NCI-H1092 (cell line): Measurements from ENCODE around the gene DNM3.

Experiments
- DNase-seq: peaks from one replicate; lab custom pipeline; 2025; lab: John Stamatoyannopoulos, UW

DNM3 gene

DNA sequence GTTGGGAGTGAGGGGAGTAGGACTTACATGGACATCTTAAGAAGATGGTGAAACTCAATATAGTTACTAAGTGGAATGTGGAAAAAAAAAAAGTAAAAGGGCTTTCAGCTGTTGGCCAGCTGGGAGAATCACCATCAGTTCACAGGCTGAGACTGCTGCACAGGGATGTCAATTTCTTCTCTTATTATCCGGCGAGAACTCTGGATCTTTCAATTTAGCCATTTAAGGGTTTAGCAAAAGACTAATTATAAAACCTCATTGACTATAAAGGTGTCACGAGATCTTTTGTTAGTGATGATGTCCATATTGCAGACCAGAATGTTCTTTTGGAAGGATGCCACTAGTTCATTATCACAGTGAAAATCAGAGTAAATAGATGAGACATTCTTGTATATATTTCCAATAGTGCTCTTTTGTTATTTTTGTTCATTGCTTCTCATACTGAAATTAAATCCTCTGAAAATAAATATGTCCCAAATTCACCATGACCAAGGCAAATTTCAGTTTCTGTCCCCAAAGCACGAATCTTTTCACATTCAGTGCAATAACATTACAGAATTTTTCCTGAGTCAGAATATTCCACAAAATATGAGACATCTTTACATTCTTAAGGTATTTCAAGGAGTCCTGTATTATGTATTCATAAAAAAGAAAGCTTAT, 266.1 kb downstream of the DNM3 start:
- DNase-seq = no peak

DNA sequence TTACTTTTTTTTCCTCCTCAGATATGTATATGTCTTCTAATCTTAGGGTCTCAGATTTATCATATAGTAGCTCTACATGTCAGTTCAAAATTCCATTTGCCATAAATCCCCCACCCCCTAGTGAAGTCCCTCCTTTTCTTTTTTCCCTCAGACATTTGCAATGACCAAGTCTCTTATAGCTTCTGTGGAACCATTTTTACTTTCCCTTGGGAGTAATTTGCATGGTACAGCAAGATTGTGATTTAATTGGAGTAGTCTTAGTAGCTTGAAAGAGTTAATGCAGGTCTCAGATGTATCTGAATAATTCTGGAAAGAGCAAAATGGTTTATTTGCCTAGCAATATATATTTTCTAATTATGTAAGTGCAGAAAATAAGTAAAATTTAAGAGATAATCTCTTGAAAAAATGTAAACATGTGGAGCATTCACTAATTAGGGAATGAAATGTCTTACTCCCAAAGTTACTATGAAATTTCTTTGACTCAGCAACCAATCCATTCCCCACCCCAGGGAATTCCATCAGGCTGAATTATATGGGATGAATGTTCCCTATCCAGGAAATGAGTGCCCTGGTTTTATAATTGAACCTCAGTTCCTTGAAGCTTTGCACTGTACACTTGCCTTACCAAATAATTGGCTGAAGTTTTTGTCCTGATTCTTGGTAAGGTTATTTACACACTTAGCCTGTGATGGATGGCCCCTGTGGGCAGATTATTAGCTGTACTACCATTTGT, 267.0 kb downstream of the DNM3 start:
- DNase-seq = no peak

DNA sequence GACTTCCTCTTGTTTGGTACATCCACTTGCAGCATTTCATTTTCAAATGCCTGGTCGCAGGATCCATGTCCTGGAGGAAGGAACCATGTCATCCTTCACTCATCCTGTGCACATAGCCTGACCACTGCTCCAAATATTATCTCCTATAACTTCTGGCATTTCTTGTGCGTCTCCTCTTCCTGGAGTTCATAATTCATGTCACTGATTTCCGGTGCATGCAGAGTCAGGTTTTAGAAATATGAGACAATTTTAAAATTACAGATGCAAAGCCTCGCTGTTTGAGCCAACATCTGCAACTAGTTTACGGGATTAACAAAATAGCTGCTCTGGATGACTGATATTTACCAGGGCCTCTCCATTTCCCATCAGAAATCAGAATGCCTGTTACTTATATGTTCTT, 268.1 kb downstream of the DNM3 start:
- no peak for DNase-seq

DNA sequence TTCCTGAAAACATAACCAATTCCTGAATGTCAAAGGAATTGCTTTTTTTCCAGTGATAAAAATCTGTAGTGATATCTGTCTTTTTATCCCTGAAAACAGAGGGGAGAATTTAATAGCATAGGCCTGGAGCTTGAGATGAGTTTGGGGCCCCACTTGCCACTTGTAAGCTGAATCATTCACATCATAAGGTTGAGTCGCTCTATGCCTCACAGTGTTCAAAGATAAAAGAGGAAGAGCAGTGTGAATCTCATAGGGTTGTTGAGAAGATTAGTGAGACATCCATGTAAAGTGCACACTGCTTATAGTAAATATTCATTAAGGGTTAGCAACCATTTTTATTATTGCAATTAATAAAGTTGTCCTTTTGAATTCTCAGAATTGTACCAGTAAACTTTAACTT, 271.3 kb downstream of the DNM3 start:
- no peak for DNase-seq

DNA sequence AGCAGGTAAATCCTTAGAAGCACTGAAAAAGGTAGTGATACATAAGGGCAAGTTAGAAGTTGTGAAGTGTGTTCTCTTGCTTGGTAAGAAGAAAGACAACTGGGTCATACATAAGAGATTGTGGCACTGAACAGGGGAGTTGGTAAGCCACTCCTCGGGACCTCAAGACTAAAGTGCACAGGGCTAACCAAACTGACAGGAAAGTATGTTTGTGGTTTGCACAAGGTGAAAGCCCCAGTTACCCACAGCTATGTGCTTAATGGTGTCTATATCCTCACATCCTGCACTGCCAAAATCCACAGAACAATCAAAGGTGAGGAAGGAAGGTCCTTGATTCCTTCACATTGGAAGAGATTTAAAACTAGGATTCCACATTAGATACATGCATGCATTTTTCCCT, 276.5 kb downstream of the DNM3 start:
- no peak for DNase-seq

DNA sequence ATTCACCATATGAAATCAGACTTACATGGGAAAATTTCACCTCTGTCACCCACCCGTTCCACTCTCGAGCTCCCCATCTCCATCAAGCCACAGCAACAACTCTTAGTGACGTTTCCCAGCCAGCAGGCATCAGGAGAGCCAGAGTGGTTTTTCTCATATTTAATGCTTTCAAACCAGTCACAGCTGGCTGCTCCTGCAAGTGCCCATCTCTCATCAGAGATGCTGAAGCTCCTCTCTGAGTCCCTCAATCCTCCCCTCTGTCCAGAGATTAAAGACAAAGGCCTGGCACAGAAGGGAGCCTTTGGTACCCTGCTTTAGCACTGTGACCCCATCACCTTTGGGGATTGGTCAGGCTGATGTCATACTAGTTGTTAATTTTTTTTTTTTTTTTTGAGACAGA, 277.3 kb downstream of the DNM3 start:
- peak; percentile 3 for DNase-seq

DNA sequence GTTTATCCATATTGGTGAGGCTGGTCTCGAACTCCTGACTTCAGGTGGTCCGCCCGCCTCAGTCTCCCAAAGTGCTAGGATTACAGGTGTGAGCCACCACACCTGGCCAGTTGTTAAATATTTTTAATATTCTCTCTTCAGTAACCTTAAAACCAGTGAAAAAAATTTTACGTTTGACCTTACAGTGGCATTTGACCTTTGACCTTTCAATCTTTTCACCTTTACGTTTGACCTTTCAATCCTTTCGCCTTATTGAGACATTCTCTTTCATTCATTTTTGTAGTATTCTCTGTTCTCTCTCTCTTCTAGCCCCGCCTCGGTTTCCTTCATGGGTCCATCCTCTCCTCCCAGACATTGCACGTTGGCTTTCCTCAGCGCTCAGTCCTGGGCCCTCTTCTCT, 277.9 kb downstream of the DNM3 start:
- DNase-seq = no peak

DNA sequence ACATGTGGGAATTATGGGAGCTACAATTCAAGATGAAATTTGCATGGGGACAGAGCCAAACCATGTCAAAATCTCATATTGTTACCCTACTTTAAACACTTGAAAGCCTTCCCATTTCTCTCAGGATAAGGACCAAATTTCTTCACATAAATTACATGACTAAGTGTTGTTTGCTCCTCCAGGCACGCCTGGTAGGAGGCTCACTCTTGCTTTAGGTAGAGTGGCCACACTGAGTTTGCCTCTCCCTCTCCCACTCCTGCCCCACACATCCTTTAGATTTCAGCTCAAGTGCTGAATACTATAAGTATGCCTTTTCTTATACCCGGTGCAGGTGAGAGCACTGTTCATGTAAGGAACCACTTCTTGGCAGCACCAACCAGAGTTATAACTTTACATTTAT, 279.1 kb downstream of the DNM3 start:
- DNase-seq = no peak

DNA sequence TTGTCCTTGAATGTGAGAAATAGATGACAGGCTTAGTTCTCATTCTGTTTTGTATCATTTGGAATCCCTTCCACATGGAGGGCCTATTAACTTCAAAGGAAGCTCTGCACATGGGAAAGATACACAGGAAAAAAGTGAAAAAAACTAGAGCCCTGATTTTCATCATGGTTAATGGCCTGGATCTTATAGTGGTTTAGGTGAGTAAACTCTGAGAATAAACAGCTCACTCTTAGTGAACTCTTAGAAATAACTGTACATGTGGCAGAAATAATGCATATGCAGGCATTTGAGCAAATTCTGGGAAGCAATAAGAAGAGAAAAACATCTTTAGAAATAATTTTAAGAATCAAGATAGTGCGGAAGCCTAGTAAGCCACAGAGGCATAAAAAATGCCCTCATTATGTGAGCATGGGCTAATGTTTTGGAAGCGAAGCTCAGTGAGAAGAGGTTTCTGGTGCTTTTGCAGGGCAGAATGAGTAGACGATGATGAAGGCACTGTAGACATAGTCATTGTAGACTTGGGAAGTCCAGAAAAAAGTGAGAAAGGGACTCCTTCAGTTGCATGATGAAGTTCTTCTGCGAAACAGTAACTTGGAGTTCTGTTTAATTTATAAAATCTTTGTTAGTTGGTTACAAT, 279.9 kb downstream of the DNM3 start:
- DNase-seq = no peak

DNA sequence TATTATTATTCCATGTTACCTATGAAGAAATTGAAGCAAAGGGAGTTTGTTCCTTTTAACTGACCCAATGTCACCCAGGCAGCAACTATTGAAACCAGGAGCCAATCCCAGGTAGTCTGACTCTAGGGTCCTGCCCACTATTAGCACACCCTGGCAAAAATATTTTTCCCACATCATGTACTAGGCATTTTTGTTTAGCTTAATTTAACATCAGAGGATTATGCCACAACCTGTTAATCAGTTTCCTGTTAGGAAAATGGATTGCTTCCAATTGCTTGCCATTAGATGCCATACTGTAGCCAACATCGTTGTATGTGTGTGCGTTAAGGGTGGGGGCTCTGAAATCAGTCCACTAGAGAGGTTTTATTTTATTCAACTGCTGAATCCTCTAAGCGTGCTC, 281.1 kb downstream of the DNM3 start:
- DNase-seq = no peak

DNA sequence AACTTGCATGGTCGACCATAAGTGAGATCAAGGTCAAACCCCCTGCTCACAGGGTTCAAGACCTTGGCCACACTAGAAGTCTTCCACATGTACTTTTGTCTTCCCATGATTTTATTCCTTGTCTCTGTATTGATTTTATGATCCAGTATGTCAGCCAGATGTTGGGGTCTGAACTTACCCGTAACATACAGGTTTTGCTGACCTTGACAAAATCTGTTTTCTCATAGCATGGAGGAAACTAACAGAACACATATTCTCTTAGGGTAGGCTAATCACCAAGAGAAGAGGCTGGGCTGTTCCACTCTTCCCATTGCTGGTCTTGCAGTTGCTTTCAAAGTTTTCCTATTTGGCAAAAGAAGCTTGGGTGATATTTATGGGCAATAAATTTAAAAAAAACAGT, 284.0 kb downstream of the DNM3 start:
- DNase-seq = no peak

DNA sequence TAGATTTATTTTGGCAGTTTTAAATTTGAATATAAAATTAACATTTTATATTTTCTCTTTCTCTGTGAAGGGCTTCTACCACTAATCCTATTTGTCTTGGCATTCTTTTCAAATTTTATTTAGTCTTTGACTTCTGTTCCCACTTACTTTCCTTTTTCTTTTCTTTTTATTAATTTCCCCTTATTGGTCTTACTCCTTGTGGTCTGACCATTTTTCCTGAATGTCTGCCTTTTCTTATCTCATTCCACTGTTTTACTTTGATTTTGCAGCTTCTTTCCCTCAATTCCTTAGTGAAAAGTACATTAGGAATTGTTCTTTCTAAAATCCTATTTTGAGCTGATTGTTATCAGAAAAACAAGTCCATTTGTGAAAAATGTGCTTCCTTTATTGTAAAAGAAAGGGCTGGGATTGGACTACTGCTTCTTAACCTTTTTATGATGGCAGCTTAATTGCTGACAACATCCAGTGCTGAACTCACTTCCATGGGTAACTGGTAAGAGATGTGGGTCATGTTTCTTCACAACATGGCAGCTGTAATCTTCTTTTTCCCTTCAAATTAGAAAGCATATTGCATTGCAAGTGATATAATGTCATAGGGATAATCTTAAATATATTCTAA, 284.6 kb downstream of the DNM3 start:
- DNase-seq = no peak

DNA sequence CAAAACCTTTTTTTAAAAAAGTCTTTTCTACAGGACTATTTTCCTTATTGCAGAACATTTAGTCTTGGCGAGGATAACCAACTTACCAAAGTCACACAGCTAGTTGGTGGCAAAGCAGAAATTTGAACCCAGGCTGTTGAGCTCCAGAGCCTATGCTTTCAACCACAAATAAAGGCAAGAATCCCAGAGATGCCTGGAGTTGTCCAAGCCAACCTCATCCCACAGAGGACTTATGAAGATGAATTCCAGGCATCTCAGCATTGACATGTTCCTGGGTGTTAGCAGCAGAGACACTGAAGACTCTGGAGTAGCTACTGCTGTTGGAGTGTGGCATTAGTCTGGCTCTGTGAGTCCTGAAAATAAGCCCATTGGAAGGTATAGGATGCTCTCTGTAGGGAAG, 291.5 kb downstream of the DNM3 start:
- no peak for DNase-seq

DNA sequence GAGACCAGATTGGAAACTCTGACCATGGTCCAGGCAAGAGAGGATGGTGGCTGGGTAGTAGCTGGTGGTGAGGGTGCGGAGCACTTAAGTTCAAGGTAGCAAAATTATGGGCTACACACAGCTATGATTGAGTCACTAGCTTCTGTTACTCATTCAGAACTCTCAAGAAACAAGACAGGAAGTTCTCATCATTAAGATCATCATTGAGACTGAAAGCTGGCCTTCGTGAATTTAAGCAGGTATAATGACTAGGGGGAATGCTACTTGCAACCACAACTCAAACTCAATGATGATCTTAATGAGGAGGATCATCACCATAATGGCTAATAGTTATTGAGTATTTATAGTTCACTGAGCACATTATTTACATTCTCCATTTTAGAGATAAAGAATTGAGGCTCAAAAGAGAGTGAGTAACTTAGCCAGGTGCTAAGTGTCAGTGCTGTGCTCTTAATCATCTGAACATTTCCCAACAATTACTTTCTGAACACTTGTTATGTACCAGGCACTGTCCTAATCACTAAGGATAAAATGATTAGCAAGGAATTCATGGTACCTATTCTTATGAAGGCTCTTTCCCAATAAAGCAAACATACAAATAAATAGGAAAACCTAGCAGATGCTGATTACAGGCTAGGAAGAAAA, 292.9 kb downstream of the DNM3 start:
- DNase-seq = no peak

DNA sequence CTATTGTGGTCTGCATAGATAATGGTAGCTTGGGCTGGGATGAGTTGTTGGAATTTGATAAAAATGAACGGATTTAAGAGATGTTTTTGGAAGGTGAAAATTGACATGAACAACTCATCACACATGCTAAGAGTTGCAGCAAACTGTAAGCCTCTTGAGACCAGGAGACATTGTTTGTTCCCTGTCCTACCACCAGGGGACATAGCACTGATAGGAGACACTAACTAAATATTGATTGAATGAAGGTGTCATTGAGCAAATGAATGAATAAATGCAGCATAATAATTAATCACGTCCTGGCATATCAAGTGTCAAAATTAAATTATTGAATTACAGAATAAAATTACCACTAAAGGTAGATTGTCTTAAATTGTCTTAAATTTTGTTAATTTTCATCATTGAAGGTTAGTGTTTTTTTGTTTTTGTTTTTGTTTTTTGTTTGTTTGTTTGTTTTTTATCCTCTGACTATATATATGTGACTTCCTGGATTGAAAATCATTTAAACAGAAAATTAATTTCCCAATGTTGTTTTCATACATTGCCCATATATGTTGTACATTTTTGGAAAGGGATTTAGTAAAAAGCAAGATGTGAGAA, 293.9 kb downstream of the DNM3 start:
- no peak for DNase-seq

DNA sequence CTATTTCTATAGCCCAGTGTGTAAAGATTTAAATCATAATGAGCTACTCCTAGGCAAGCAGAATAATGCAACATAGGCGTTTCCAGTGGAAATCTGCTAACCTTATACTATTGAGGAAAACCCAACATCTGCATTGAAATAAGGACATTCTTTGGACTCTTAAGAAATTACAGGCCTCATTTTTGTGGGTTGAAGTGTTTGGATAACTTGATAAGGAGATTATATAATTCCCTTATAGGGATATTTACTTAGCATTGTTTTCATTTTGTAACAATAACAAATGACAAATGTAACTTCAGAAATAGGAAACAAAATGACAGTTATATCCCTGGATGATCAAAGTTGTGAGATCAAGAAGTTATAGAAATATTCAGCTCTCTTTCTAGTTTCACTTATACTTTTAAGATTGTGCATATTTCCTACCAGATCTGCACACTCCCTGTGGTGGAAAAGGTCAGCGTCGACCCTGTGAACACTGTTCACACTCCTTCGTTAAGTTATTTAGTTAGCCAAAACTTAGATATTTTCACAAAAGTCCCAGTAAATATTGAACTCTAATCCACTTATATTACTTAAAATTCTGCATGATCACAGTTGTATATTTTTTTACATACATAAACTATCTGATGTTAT, 294.8 kb downstream of the DNM3 start:
- DNase-seq = no peak

DNA sequence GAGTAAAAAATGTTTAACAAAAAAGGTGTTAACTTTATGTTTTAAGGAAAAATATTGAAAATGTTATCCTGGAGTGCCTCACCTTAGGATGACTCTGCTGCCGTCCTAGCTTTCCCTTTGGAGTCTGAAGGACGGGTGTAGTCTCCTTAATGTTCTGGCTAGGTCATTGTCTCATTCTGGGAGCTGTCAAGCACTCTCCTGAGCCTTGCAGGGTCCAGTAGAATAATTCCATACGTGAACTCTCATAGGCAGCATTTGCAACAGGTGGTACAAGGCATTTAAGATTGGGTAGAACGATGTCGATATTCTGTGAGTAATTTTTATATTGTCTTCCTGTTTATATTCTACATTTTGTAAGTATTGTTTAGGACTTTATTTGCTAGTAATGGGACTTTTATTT, 295.6 kb downstream of the DNM3 start:
- no peak for DNase-seq

DNA sequence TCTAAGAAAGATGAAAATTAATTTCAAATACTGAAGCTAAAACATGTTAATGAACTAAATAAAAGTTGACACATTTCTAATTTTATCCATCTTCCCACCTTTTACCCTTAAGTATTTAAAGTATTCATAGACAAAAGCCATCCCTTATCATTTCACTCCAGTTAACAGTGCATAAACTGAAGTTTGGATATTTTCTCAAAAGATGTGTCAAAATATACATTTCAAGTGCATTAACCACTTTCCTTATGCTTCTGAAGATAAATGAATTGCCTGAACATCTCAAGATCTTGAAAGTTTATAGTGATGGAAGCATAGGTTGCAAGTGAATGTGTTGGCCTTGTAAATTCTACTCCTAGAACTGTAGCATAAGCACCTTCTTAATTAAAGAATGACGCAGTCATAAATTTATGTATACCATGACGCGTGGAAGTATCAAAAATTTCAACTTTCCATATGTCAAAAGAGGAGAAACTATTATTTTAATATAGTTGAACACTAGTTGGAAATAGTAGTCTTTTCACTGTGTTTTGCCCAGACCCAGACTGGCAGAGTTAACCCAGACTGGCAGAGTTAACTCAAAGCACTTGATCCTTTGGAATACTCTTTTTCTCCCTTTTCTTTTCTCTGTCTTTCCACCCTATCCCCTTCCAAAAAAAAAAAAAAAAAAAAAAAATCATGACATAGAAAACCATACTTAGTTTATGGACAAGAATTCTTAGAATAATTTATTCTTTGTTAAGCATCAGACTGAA, 296.6 kb downstream of the DNM3 start:
- DNase-seq = no peak

DNA sequence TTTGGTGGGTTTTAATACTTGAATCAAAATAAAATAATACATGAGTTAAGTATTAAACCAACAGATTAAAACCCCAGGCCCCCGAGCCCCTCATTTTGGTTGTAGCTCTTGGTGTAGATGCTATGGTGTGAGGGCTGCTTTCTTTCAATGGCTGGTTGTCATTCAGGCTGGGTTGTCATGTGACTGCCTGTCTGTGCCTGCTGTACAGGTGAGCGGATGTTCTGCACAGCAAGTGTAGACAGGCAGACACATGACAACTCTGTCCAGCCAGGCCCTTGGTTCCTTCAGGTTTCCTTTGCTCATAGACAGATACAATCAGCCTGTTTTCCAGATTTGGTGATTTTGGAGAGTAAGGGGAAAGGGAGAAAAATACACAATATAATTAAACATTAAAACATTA, 297.3 kb downstream of the DNM3 start:
- DNase-seq = no peak

DNA sequence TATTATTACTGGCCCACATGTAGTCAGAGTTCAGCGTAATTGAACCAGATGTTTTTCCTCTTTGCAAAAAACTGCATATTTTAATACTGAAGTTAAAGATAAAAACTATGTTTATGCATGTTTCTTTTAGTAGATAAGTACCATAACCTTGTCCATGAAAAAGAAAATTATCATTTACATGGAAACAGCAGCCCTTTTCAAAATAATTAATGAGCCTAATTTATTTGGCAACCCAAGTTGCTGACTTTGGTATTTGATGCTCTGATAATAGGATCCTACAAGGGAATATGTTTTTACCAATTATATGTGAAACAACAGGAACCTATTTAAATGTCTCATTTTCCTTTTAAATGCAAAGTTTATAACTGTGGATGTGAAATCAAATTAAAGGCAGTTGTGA, 297.9 kb downstream of the DNM3 start:
- DNase-seq = no peak

DNA sequence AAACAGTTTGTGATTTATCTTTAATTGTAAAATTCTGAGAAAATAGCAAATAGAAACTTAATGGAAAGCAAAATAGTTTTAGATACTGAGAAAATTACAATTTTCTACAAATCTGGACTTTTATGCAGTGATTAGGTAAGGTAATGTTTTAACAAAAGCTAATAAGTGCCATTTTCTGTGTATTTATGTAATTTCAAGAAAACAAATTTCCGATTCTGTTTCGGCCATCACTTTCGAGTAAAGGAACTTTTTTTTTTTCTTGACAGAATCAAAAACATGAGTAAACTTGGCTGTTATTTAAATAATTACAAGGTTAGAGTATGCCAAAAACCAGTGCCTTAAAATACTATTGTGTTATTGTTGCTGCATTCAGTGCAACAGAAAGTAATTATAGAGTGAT, 298.8 kb downstream of the DNM3 start:
- DNase-seq = no peak
